NCI-H1105 treated with DMSO at 0.1 percent for 48 hours (cell line): ENCODE data around the gene CHRNB4.
A peak's percentile ranks its signal among the peaks of the same experiment; 100 is the strongest.
"Not testable (repeated sequence)": the region's sequence is repeated elsewhere in the genome, so short reads cannot be mapped to it uniquely, and the experiment has no call there.

Source experiments
- DNase-seq: peaks from one replicate; lab custom pipeline; 2025; lab: John Stamatoyannopoulos, UW

Gene CHRNB4

GRCh38 chr15:78641102-78641748 is at the start of gene CHRNB4:
TSS of gene CHRNB4 (minus strand) at chr15:78641210. CDS start at chr15:78641133, 77 bp downstream.
- DNase-seq, result no peak

GRCh38 chr15:78689626-78690025 is 48.6 kb upstream of the CHRNB4 start:
- no peak for DNase-seq

GRCh38 chr15:78685925-78686324 is 44.9 kb upstream of the CHRNB4 start:
- DNase-seq, result no peak

GRCh38 chr15:78685159-78685921 is 44.3 kb upstream of the CHRNB4 start:
- DNase-seq, result peak; percentile 78

- peak; percentile 27 for DNase-seq
Observed at GRCh38 chr15:78684657-78685056, 43.6 kb upstream of the CHRNB4 start.

- not testable (repeated sequence) for DNase-seq
Observed at GRCh38 chr15:78683599-78683998, 42.6 kb upstream of the CHRNB4 start.

GRCh38 chr15:78682693-78683410 is 41.8 kb upstream of the CHRNB4 start:
- DNase-seq, result no peak

- no peak for DNase-seq
Observed at GRCh38 chr15:78682004-78682651, 41.1 kb upstream of the CHRNB4 start.

- DNase-seq, result no peak
Observed at GRCh38 chr15:78681281-78682003, 40.4 kb upstream of the CHRNB4 start.

- no peak for DNase-seq
Observed at GRCh38 chr15:78680431-78681075, 39.5 kb upstream of the CHRNB4 start.

- DNase-seq, result no peak
Observed at GRCh38 chr15:78679089-78679511, 38.1 kb upstream of the CHRNB4 start.

GRCh38 chr15:78676424-78677110 is 35.6 kb upstream of the CHRNB4 start:
- DNase-seq, result no peak

- DNase-seq, result no peak
Observed at GRCh38 chr15:78675617-78676360, 34.8 kb upstream of the CHRNB4 start.

- DNase-seq, result no peak
Observed at GRCh38 chr15:78675206-78675605, 34.2 kb upstream of the CHRNB4 start.

- no peak for DNase-seq
Observed at GRCh38 chr15:78673917-78674444, 33.0 kb upstream of the CHRNB4 start.

- no peak for DNase-seq
Observed at GRCh38 chr15:78673476-78673875, 32.5 kb upstream of the CHRNB4 start.

GRCh38 chr15:78672285-78673014 is 31.4 kb upstream of the CHRNB4 start:
- no peak for DNase-seq

- peak; percentile 80 for DNase-seq
Observed at GRCh38 chr15:78671626-78672211, 30.7 kb upstream of the CHRNB4 start.
